GM12878 (cell line): Measurements from ENCODE around the gene CCDC88A. TPM values are rescaled to one million over a fixed set of nuclear protein-coding genes. Genes with fewer than 3 reads are reported as not detected.

Experiments used
- ATAC-seq: fragments of 200-7000 bp; cut with Tn5 transposase; 3 replicates; pipeline ENCODE4 v1.9.1; 2020; ENCODE audit warnings: mild to moderate bottlenecking, moderate library complexity
- BruUV-seq: library from RNA; stranded (reverse); fragments of 400-500 nt; replicated peaks from 2 replicates; lab custom pipeline; 2021; lab: Mats Ljungman, UMichigan
- CTCF ChIA-PET: fragments of 300-600 bp; sonication (Branson Sonifier 250); formaldehyde crosslinking; extraction: SDS; loops from one replicate; lab custom pipeline; 2021; ENCODE audit warnings: inconsistent platforms; lab: Yijun Ruan, JAX
- POLR2A ChIA-PET: fragments of 350-600 bp; formaldehyde crosslinking; extraction: SDS; loops from one replicate; lab custom pipeline; 2021; ENCODE audit warnings: inconsistent platforms; lab: Charles Lee
- RAD21 ChIA-PET: fragments of 300-600 bp; sonication (Branson Sonifier 250); formaldehyde crosslinking; loops from one replicate; lab custom pipeline; 2023; ENCODE audit warnings: antibody characterized with exemption; ENCODE audit not compliant: unreplicated experiment; lab: Charles Lee
- SMC1A ChIA-PET: fragments of 300-600 bp; sonication (Branson Sonifier 250); formaldehyde crosslinking; loops from one replicate; lab custom pipeline; 2023; ENCODE audit not compliant: unreplicated experiment, uncharacterized antibody; lab: Charles Lee
- DNase-seq: peaks from one replicate; pipeline ENCODE4 v3.0.0-alpha.2; 2011; ENCODE audit warnings: low read depth, low spot score
- FAIRE-seq: peaks from 3 replicates; lab custom pipeline; 2011; peaks lifted over from hg19 to GRCh38; lab: Jason Lieb, UNC
- H2AFZ ChIP-seq: 2 replicates; pipeline ENCODE4 v1.6.0; 2011; ENCODE audit warnings: low read depth, low read length, control low read depth; ENCODE audit not compliant: control insufficient read depth
- H3K27ac ChIP-seq: 2 replicates; pipeline ENCODE4 v1.5.1; 2011; ENCODE audit warnings: control low read depth; ENCODE audit not compliant: control insufficient read depth, insufficient read depth
- H3K27me3 ChIP-seq, 2 experiments: replicated peaks in 1 of 2; 2 replicates each; pipeline versions ENCODE4 v1.6.0 to v1.6.1; 2011; ENCODE audit warnings: low read length in 1 of 2; ENCODE audit not compliant: control insufficient read depth in 2 of 2, insufficient read depth in 2 of 2
- H3K36me3 ChIP-seq, 2 experiments: 2 replicates each; pipeline ENCODE4 v1.5.1; 2011; ENCODE audit warnings: low read length in 1 of 2; ENCODE audit not compliant: control insufficient read depth in 2 of 2, insufficient read depth in 2 of 2
- H3K4me1 ChIP-seq: 2 replicates; pipeline ENCODE4 v1.6.1; 2011; ENCODE audit warnings: mild to moderate bottlenecking, low read length, moderate library complexity, mixed read lengths; ENCODE audit not compliant: control insufficient read depth, insufficient read depth
- H3K4me2 ChIP-seq: 2 replicates; pipeline ENCODE4 v1.6.0; 2011; ENCODE audit warnings: control low read depth; ENCODE audit not compliant: control insufficient read depth, insufficient read depth
- H3K4me3 ChIP-seq: fragments of 200-600 bp; sonication (generic); 2 replicates; pipeline ENCODE4 v1.5.1; 2016
- H3K79me2 ChIP-seq: 2 replicates; pipeline ENCODE4 v1.6.0; 2011; ENCODE audit warnings: low read length; ENCODE audit not compliant: control insufficient read depth, insufficient read depth
- H3K9ac ChIP-seq: 2 replicates; pipeline ENCODE4 v1.8.0; 2011; ENCODE audit warnings: low read length, control low read depth, mixed read lengths; ENCODE audit not compliant: control insufficient read depth, insufficient read depth
- H3K9me3 ChIP-seq: replicated peaks from 3 replicates; pipeline ENCODE4 v1.5.1; 2011; ENCODE audit warnings: mild to moderate bottlenecking, low read length; ENCODE audit not compliant: control insufficient read depth, insufficient read depth
- H4K20me1 ChIP-seq: 2 replicates; pipeline ENCODE4 v1.6.0; 2011; ENCODE audit not compliant: control insufficient read depth, insufficient read depth
- ASH2L ChIP-seq: fragments of 300-600, 200-600 bp; sonication (generic); IDR thresholded peaks from 2 replicates; pipeline ENCODE4 v1.6.1; 2017; ENCODE audit warnings: low read depth, mild to moderate bottlenecking, borderline replicate concordance
- BCL3 ChIP-seq: IDR thresholded peaks from 2 replicates; pipeline ENCODE4 v1.6.1; 2011; ENCODE audit warnings: borderline replicate concordance, low read depth, mild to moderate bottlenecking, moderate library complexity, low read length; ENCODE audit not compliant: insufficient read depth, poor library complexity, severe bottlenecking
- CHD1 ChIP-seq: IDR thresholded peaks from 2 replicates; pipeline ENCODE4 v1.6.1; 2012; ENCODE audit warnings: low read depth, low read length, improper control_type of control experiment
- E2F4 ChIP-seq: IDR thresholded peaks from 2 replicates; pipeline ENCODE4 v1.6.1; 2012; ENCODE audit warnings: low read depth, low read length, improper control_type of control experiment
- EP300 ChIP-seq, 2 experiments: fragments of 150-350 bp in 1 of 2; IDR thresholded peaks; 2 replicates each; pipeline ENCODE4 v1.6.1; 2011 to 2012; ENCODE audit warnings: low read depth in 2 of 2, low read length in 2 of 2, borderline replicate concordance in 1 of 2, improper control_type of control experiment in 1 of 2, inconsistent platforms in 1 of 2; ENCODE audit not compliant: control insufficient read depth in 1 of 2
- FOXM1 ChIP-seq: IDR thresholded peaks from 2 replicates; pipeline ENCODE4 v1.6.1; 2012; ENCODE audit warnings: low read depth, mild to moderate bottlenecking, inconsistent platforms, low read length, moderate library complexity
- IKZF2 ChIP-seq, 2 experiments: fragments of 450-650 bp; IDR thresholded peaks; 2 replicates each; pipeline ENCODE4 v1.6.1; 2017; ENCODE audit warnings: mild to moderate bottlenecking in 2 of 2, moderate library complexity in 2 of 2
- MTA2 ChIP-seq: fragments of 450-650 bp; IDR thresholded peaks from 2 replicates; pipeline ENCODE4 v1.6.1; 2016; ENCODE audit warnings: low read depth, mild to moderate bottlenecking, moderate library complexity
- RELB ChIP-seq: fragments of 450-650 bp; IDR thresholded peaks from 2 replicates; pipeline ENCODE4 v1.6.1; 2017; ENCODE audit warnings: low read depth, mild to moderate bottlenecking, moderate library complexity
- RFX5 ChIP-seq: IDR thresholded peaks from 2 replicates; pipeline ENCODE4 v1.6.1; 2011; ENCODE audit warnings: low read depth, low read length, improper control_type of control experiment
- SP1 ChIP-seq: IDR thresholded peaks from one replicate; pipeline ENCODE4 v1.6.1; 2011; ENCODE audit warnings: low read depth, low read length
- YY1 ChIP-seq: IDR thresholded peaks from 2 replicates; pipeline ENCODE4 v1.6.1; 2011; ENCODE audit warnings: low read depth, mild to moderate bottlenecking, low read length
- ZBED1 ChIP-seq: IDR thresholded peaks from 2 replicates; pipeline ENCODE4 v1.6.1; 2016; ENCODE audit warnings: borderline replicate concordance
- ZNF384 ChIP-seq: IDR thresholded peaks from 2 replicates; pipeline ENCODE4 v1.6.1; 2012; ENCODE audit warnings: low read depth, mild to moderate bottlenecking, low read length, improper control_type of control experiment, borderline replicate concordance
- WGBS: methylation state at CpG from one replicate; pipeline ENCODE4 v1.1.6; 2016; ENCODE audit warnings: low lambda C conversion rate; ENCODE audit not compliant: insufficient replicate concordance, insufficient coverage; ENCODE audit errors: missing lambda C conversion rate; 5-methylcytosine and 5-hydroxymethylcytosine counted together
- in situ Hi-C: fragments of 300-500 bp; cut with MboI; formaldehyde crosslinking; loops from 9 replicates; pipeline ENCODE4 v1.14.3; 2018; ENCODE audit warnings: mixed read lengths
- intact Hi-C: fragments of 100-400 bp; cut with micrococcal nuclease; formaldehyde crosslinking; loops from one replicate; pipeline ENCODE4 v1.14.2; 2022; ENCODE audit not compliant: unreplicated experiment
- polyA plus RNA-seq, 11 experiments: library from polyadenylated mRNA; depleted of rRNA in 4 of 11; unstranded in 6 of 11; stranded (reverse) in 5 of 11; fragments of >200 nt; fragmentation: Nextera tagmentation in 4 of 11; fragmentation: Illumina TruSeq in 1 of 11; extraction: Ambion mirVana in 4 of 11; extraction: Trizol in 1 of 11; gene quantifications; 1 replicate in 1 of 11; 2 replicates in 10 of 11; pipeline versions ENCODE4 v1.2.1 to v1.2.3, GENCODE V29; 2011 to 2016; ENCODE audit warnings: inconsistent platforms in 2 of 11, missing spikeins in 2 of 11, low read depth in 1 of 11
- total RNA-seq, 4 experiments: library from RNA; depleted of rRNA in 3 of 4; stranded (reverse); fragments of >200 nt in 3 of 4; fragmentation: Illumina TruSeq in 1 of 4; extraction: Trizol in 1 of 4; gene quantifications; 2 replicates each; pipeline versions ENCODE4 v1.2.1 to v1.2.3, GENCODE V29; 2013 to 2021

CCDC88A gene
- total and polyA plus RNA-seq, 10 of the 15 experiments (the other 5 are each of a cell fraction or from before 2014, with no cell fraction given): 1.8 to 71.6 (median 45.9) TPM

GRCh38 chr2:55361465-55362189, 58.0 kb downstream of the CCDC88A start:
- TF ChIP-seq YY1: no peak
- TF ChIP-seq RFX5: no peak
- no peak for TF ChIP-seq CHD1
- TF ChIP-seq SP1: no peak
- no peak for TF ChIP-seq E2F4
- TF ChIP-seq EP300 (IDR thresholded peaks at IDR 0.05; ENCODE audit: borderline replicate concordance in 1 of 2, control insufficient read depth in 1 of 2, low read depth in 2 of 2, low read length in 2 of 2): peak; percentile 39 to 47; a peak in 1 of 4 replicates
- no peak for TF ChIP-seq ZBED1
- TF ChIP-seq IKZF2 (IDR thresholded peaks at IDR 0.05): peak in 1 of 2 experiments; percentile 26; a peak in 1 of 4 replicates
- TF ChIP-seq ZNF384: no peak
- no peak for TF ChIP-seq FOXM1
- TF ChIP-seq MTA2: peak; percentile 41; the same call in 1 of the 2 replicates
- 0 out of 2 replicates have a peak, but pooled peaks have one; percentile 39 for TF ChIP-seq ASH2L
- no peak for TF ChIP-seq BCL3
- peak; percentile 36; the same call in 1 of the 2 replicates for TF ChIP-seq RELB
- Histone ChIP-seq H3K4me3 (no peak overlapping the region), H3K36me3 (no peaks in the 10 kb centered on the region; a peak in 1 of 4 replicates), H3K27ac (peak overlapping the region; percentile 58), H3K79me2 (no peaks in the 10 kb centered on the region), H2AFZ (peak overlapping the region; percentile 51), H3K27me3 (no peaks in the 10 kb centered on the region), H3K4me1 (peaks cover 3% of the 10 kb centered on the region; the same call in 1 of the 2 replicates), H3K4me2 (peak overlapping the region; percentile 68), H3K9ac (peak overlapping the region; percentile 12; the same call in 1 of the 2 replicates), H4K20me1 (no peaks in the 10 kb centered on the region), H3K9me3 (no peaks in the 10 kb centered on the region)
- ChIA-PET SMC1A (interaction anchor here (0.8 to 1.4 kb wide), 2 partner anchors 12 to 54 kb away, joined by 3 read pairs; no protein-coding TSS in a partner anchor), RAD21 (interaction anchor here (0.9 to 1.2 kb wide), 2 partner anchors 12 to 55 kb away, joined by 3 read pairs; no protein-coding TSS in a partner anchor), CTCF (no interaction called here), POLR2A (interaction anchor here (0.7 to 1.2 kb wide), 2 partner anchors 12 to 68 kb away, joined by 3 read pairs; no protein-coding TSS in a partner anchor)
- FAIRE-seq: peak; percentile 72
- ATAC-seq: peak; percentile 76
- 44% methylated on average over 5 of the region's 5 CpGs for WGBS
- BruUV-seq: no TSS peak
- intact Hi-C loops: no loop called here
- in situ Hi-C loops: no loop called here
- DNase-seq: peak; percentile 15
